Neural progenitor cell (in vitro differentiated cells): ENCODE data around the gene CHD9NB.

ENCODE experiments used
- EZH2 ChIP-seq: fragments of 200-600 bp; sonication (generic); IDR thresholded peaks from 2 replicates; pipeline ENCODE4 v1.6.1; 2017; ENCODE audit warnings: antibody characterized with exemption, mild to moderate bottlenecking, moderate library complexity
- EZH2phosphoT487 ChIP-seq: fragments of 200-600 bp; sonication (generic); IDR thresholded peaks from 2 replicates; pipeline ENCODE4 v1.6.1; 2017; ENCODE audit warnings: antibody characterized with exemption
- TF ChIP-seq, protein P1 (sequence below): fragments of 200-600 bp; sonication (generic); IDR thresholded peaks from 2 replicates; pipeline ENCODE4 v1.5.1; 2017; ENCODE audit warnings: antibody characterized with exemption, mild to moderate bottlenecking

DNA sequence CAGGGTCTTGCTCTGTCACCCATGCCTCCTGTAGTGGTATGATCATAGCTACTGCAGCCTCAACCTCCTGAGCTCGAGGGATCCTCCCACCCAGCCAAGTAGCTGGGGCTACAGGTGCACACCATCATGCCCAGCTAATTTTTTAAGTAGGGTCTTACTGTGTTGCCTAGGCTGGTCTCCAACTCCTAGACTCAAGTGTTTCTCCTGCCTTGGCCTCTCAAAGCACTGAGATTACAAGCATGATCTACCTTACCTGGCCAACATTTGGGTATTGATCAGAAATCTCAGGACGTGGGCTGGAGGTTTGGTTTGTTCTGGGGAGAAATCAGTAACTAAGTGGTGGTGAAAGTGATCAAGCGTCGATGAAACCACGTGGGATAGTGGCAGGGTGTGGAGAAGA lies 6.2 kb upstream of the CHD9NB start:
- TF ChIP-seq, protein P1, sequence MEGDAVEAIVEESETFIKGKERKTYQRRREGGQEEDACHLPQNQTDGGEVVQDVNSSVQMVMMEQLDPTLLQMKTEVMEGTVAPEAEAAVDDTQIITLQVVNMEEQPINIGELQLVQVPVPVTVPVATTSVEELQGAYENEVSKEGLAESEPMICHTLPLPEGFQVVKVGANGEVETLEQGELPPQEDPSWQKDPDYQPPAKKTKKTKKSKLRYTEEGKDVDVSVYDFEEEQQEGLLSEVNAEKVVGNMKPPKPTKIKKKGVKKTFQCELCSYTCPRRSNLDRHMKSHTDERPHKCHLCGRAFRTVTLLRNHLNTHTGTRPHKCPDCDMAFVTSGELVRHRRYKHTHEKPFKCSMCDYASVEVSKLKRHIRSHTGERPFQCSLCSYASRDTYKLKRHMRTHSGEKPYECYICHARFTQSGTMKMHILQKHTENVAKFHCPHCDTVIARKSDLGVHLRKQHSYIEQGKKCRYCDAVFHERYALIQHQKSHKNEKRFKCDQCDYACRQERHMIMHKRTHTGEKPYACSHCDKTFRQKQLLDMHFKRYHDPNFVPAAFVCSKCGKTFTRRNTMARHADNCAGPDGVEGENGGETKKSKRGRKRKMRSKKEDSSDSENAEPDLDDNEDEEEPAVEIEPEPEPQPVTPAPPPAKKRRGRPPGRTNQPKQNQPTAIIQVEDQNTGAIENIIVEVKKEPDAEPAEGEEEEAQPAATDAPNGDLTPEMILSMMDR: no peak
- TF ChIP-seq EZH2phosphoT487: no peak
- no peak for TF ChIP-seq EZH2
